Epidermal melanocyte (primary cell): ENCODE data around the gene RING1.
A peak's percentile ranks its signal among the peaks of the same experiment; 100 is the strongest.

ENCODE experiments used
- DNase-seq: peaks from one replicate; pipeline ENCODE4 v3.0.0; 2011; ENCODE audit warnings: low spot score; ENCODE audit not compliant: insufficient read length

Gene RING1

DNA sequence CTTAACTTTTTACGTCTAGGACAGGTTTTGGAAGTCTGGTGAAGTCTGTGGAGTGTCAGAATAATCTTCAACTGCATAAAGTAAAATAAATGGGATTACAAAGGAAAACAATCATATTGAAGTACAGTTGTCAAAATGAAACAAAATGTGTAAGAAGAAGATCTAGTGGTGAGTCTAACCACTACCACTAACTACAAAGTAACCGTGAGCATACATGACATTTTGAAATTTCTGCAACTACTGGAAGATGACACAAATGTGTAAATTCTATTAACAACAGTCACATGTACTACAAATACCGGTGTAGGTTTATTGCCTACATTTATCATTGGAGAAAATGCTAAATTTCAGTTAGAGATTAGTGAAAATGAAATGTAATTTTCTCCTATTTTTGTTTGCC, 33.7 kb downstream of the RING1 start:
- no peak for DNase-seq

- no peak for DNase-seq
Observed at GRCh38 chr6:33243476-33243875, 35.2 kb downstream of the RING1 start.

GRCh38 chr6:33247977-33248642, 39.8 kb downstream of the RING1 start:
- peak; percentile 59 for DNase-seq

GRCh38 chr6:33248643-33248931, 40.3 kb downstream of the RING1 start:
- no peak for DNase-seq

GRCh38 chr6:33248932-33249731, 40.8 kb downstream of the RING1 start:
- DNase-seq, result peak; percentile 86

DNA sequence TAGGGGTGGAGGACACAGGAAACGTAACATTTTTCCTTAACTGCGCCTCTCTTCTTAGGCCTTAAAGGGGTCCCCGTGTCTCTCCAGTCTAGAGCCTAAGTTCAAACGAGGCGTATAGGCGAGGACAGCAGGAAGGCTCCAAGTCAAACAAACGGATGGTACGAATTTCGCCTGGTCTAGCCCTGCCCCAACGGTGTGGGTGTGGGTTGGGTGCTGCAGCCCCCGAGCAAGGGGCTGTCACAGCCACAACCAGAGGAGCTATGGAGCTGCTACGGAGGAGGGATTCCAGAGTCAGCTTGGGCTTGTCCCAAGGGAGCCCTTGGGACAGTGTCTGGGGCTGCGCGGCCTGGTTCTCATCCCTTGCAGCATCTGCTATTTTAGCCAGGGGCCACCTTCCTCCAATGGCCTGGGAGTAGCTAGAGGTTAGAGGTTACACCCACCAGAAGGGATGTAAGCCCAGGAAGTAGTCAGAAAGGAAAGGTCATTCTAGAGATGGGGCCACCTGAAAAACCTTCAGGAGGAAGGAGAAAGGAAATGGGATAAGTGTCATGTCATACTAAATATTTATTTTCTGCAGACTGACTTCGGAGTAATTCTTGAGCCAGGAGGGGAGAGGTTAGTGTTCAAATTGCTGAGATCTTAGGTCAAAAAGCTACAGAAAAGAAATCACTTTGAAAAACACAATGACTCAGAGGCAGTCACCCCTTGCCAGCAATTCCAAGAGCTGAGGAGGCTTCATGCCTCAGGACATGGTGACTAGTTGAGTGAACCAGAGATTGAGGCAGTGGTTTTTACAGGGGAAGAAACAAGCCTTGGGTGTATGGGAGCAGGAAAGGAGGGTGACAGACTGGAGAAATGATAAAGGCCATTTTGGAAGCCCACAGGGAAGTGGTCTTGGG, 41.7 kb downstream of the RING1 start:
- DNase-seq, result no peak

DNA sequence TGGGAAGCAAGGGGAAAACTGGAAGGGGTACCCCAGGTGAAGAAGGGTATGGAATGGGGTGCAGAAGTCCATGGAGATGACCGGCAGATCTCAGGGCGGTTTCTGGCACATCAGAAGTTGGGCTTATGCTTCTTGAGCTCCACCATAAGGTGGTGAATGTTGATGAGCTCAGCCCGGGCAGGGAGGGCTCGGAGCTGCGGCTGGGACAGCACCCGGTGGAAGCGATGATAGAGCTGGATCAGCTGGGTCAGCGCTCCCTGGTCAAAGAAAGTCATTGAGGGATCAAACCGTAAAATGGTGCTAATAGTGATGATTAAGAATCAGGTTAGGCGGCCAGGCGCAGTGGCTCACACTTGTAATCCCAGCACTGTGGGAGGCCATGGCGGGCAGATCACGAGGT, 42.4 kb downstream of the RING1 start:
- DNase-seq, result no peak

GRCh38 chr6:33251395-33252012, 43.2 kb downstream of the RING1 start:
- DNase-seq, result no peak

GRCh38 chr6:33252759-33253158, 44.5 kb downstream of the RING1 start:
- no peak for DNase-seq

GRCh38 chr6:33254591-33254990, 46.3 kb downstream of the RING1 start:
- no peak for DNase-seq

- no peak for DNase-seq
Observed at GRCh38 chr6:33259032-33259431, 50.7 kb downstream of the RING1 start.
